HL-60 (cell line): ENCODE data around the gene PDGFD.

ENCODE experiments used
- DNase-seq, 2 experiments: peaks; one replicate each; pipeline ENCODE4 v3.0.0-alpha.2; 2010 to 2020; ENCODE audit warnings: low read depth in 1 of 2, low spot score in 1 of 2
- H3K27ac ChIP-seq: fragments of 250-450 bp; sonication (Bioruptor Pico); replicated peaks from 2 replicates; pipeline ENCODE4 v1.5.1; 2020; ENCODE audit warnings: mild to moderate bottlenecking, moderate library complexity
- H3K27me3 ChIP-seq: fragments of 250-450 bp; sonication (Bioruptor Pico); 2 replicates; pipeline ENCODE4 v1.5.1; 2021; ENCODE audit warnings: mild to moderate bottlenecking, moderate library complexity; ENCODE audit not compliant: insufficient read depth, poor library complexity, severe bottlenecking
- H3K4me3 ChIP-seq: replicated peaks from 2 replicates; pipeline ENCODE4 v1.5.1; 2011; ENCODE audit warnings: mild to moderate bottlenecking, control low read depth, low read length; ENCODE audit not compliant: insufficient read depth
- CTCF ChIP-seq: IDR thresholded peaks from one replicate; pipeline ENCODE4 v1.5.1; 2011; ENCODE audit warnings: low read length, control low read depth, inconsistent platforms; ENCODE audit not compliant: insufficient read depth
- GABPA ChIP-seq: IDR thresholded peaks from 2 replicates; pipeline ENCODE4 v1.6.1; 2012; ENCODE audit warnings: low read depth
- POLR2AphosphoS5 ChIP-seq: IDR thresholded peaks from 2 replicates; pipeline ENCODE4 v1.6.1; 2012; ENCODE audit warnings: low read depth
- REST ChIP-seq: IDR thresholded peaks from 2 replicates; pipeline ENCODE4 v1.6.1; 2012; ENCODE audit warnings: low read depth; ENCODE audit not compliant: insufficient replicate concordance
- SPI1 ChIP-seq: IDR thresholded peaks from 2 replicates; pipeline ENCODE4 v1.6.1; 2012; ENCODE audit warnings: low read depth, mild to moderate bottlenecking, borderline replicate concordance

PDGFD gene

GRCh38 chr11:104200688-104201087, 36.7 kb upstream of the PDGFD start:
- no peak overlapping the region for H3K4me3 ChIP-seq
- DNase-seq: no peak
- no peaks in the 10 kb centered on the region for H3K27me3 ChIP-seq
- no peak for TF ChIP-seq GABPA
- no peak for TF ChIP-seq REST
- TF ChIP-seq CTCF: no peak
- no peak overlapping the region for H3K27ac ChIP-seq

- TF ChIP-seq POLR2AphosphoS5: no peak
- no peak for TF ChIP-seq REST
- TF ChIP-seq GABPA: no peak
- no peak for TF ChIP-seq SPI1
- TF ChIP-seq CTCF: no peak
Observed at GRCh38 chr11:104199053-104199452, 35.1 kb upstream of the PDGFD start.

GRCh38 chr11:104198576-104198975, 34.6 kb upstream of the PDGFD start:
- H3K27ac ChIP-seq: no peak overlapping the region

More at GRCh38 chr11:104199053-104199452, 35.1 kb upstream of the PDGFD start:
- Histone ChIP-seq H3K27me3 (no peaks in the 10 kb centered on the region), H3K27ac (no peak overlapping the region), H3K4me3 (no peak overlapping the region)
- no peak for DNase-seq

More at GRCh38 chr11:104198576-104198975, 34.6 kb upstream of the PDGFD start:
- Histone ChIP-seq H3K27me3 (no peaks in the 10 kb centered on the region), H3K4me3 (no peak overlapping the region)
- TF ChIP-seq POLR2AphosphoS5: no peak
- no peak for TF ChIP-seq GABPA
- TF ChIP-seq CTCF: no peak
- TF ChIP-seq SPI1: no peak
- no peak for TF ChIP-seq REST
- peak; percentile 20 to 76 for DNase-seq
